Neural cell (in vitro differentiated cells): ENCODE data around the gene TMEM181. TPM values are rescaled to one million over a fixed set of nuclear protein-coding genes. Genes with fewer than 3 reads are reported as not detected.

Source experiments
- H2AFZ ChIP-seq: fragments of 200-600, 300-800 bp; sonication (generic), shearing (Covaris generic); 2 replicates; pipeline ENCODE4 v1.6.0; 2014; ENCODE audit warnings: low read depth, mild to moderate bottlenecking, antibody characterized with exemption, low read length, moderate library complexity
- H3F3A ChIP-seq: fragments of 200-600 bp; shearing (Covaris generic); 2 replicates; pipeline ENCODE4 v1.6.1; 2016; ENCODE audit warnings: mild to moderate bottlenecking, moderate library complexity, mixed read lengths, antibody characterized with exemption, low read length; ENCODE audit not compliant: insufficient read depth, poor library complexity, severe bottlenecking
- H3K27ac ChIP-seq: fragments of 200-600, 300-800 bp; sonication (generic), shearing (Covaris generic); 2 replicates; pipeline ENCODE4 v1.5.1; 2014; ENCODE audit warnings: mild to moderate bottlenecking, low read length, moderate library complexity
- H3K27me3 ChIP-seq: fragments of 300-800, 200-600 bp; sonication (generic), shearing (Covaris generic); 2 replicates; pipeline ENCODE4 v1.6.0; 2014; ENCODE audit warnings: mild to moderate bottlenecking, low read depth, low read length, moderate library complexity; ENCODE audit not compliant: insufficient read depth
- H3K36me3 ChIP-seq: fragments of 300-800, 200-600 bp; sonication (generic), shearing (Covaris generic); 2 replicates; pipeline ENCODE4 v1.5.1; 2014; ENCODE audit warnings: mild to moderate bottlenecking, antibody characterized with exemption, low read length, moderate library complexity; ENCODE audit not compliant: insufficient read depth
- H3K4me2 ChIP-seq: fragments of 300-800, 200-600 bp; sonication (generic), shearing (Covaris generic); 2 replicates; pipeline ENCODE4 v1.6.0; 2014; ENCODE audit warnings: mild to moderate bottlenecking, low read length
- H3K4me3 ChIP-seq: fragments of 300-800, 200-600 bp; sonication (generic), shearing (Covaris generic); 2 replicates; pipeline ENCODE4 v1.5.1; 2014; ENCODE audit warnings: mild to moderate bottlenecking, low read length, moderate library complexity
- H3K79me2 ChIP-seq: fragments of 200-600 bp; shearing (Covaris generic); replicated peaks from 2 replicates; pipeline ENCODE4 v1.6.0; 2014; ENCODE audit warnings: mild to moderate bottlenecking, low read length, moderate library complexity; ENCODE audit not compliant: insufficient read depth
- H3K9ac ChIP-seq: fragments of 300-800, 200-600 bp; sonication (generic), shearing (Covaris generic); 2 replicates; pipeline ENCODE4 v1.6.1; 2016; ENCODE audit warnings: mild to moderate bottlenecking, low read length, mixed read lengths
- H3K9me2 ChIP-seq: fragments of 200-600 bp; shearing (Covaris generic); 2 replicates; pipeline ENCODE4 v1.6.1; 2016; ENCODE audit warnings: mild to moderate bottlenecking, low read length, mixed read lengths; ENCODE audit not compliant: insufficient read depth
- H3K9me3 ChIP-seq: fragments of 200-600, 300-800 bp; sonication (generic), shearing (Covaris generic); 2 replicates; pipeline ENCODE4 v1.6.1; 2016; ENCODE audit warnings: mild to moderate bottlenecking, mixed run types, low read length, moderate library complexity, mixed read lengths
- H4K20me1 ChIP-seq: fragments of 200-600 bp; shearing (Covaris generic); 2 replicates; pipeline ENCODE4 v1.6.1; 2016; ENCODE audit warnings: mild to moderate bottlenecking, mixed run types; ENCODE audit not compliant: insufficient read depth
- CTCF ChIP-seq: fragments of 450-650 bp; IDR thresholded peaks from 2 replicates; pipeline ENCODE4 v1.5.1; 2014; ENCODE audit warnings: antibody characterized with exemption, mild to moderate bottlenecking, moderate library complexity; ENCODE audit not compliant: poor library complexity, severe bottlenecking
- EP300 ChIP-seq: fragments of 450-650 bp; conservative IDR thresholded peaks from 2 replicates; pipeline ENCODE4 v1.6.1; 2014; ENCODE audit warnings: antibody characterized with exemption, mild to moderate bottlenecking, moderate library complexity; ENCODE audit not compliant: poor library complexity, severe bottlenecking
- EZH2 ChIP-seq: fragments of 200-600, 300-800 bp; shearing (Covaris generic), sonication (generic); IDR thresholded peaks from 2 replicates; pipeline ENCODE4 v1.6.1; 2014; ENCODE audit warnings: antibody characterized with exemption, low read length, borderline replicate concordance, mild to moderate bottlenecking; ENCODE audit not compliant: insufficient read depth, poor library complexity, severe bottlenecking
- MXI1 ChIP-seq: fragments of 450-650 bp; conservative IDR thresholded peaks from 2 replicates; pipeline ENCODE4 v1.6.1; 2014; ENCODE audit warnings: antibody characterized with exemption, mild to moderate bottlenecking; ENCODE audit not compliant: poor library complexity, severe bottlenecking
- POLR2AphosphoS5 ChIP-seq: IDR thresholded peaks from 2 replicates; pipeline ENCODE4 v1.6.1; 2012
- RAD21 ChIP-seq: fragments of 450-650 bp; conservative IDR thresholded peaks from 2 replicates; pipeline ENCODE4 v1.6.1; 2014; ENCODE audit warnings: antibody characterized with exemption, mild to moderate bottlenecking, moderate library complexity
- REST ChIP-seq: IDR thresholded peaks from 2 replicates; pipeline ENCODE4 v1.6.1; 2012; ENCODE audit warnings: borderline replicate concordance
- SMC3 ChIP-seq: fragments of 450-650 bp; conservative IDR thresholded peaks from 2 replicates; pipeline ENCODE4 v1.6.1; 2014; ENCODE audit warnings: antibody characterized with exemption, mild to moderate bottlenecking, moderate library complexity; ENCODE audit not compliant: poor library complexity
- TAF1 ChIP-seq: IDR thresholded peaks from 2 replicates; pipeline ENCODE4 v1.6.1; 2012; ENCODE audit warnings: low read depth
- polyA plus RNA-seq: library from polyadenylated mRNA; depleted of rRNA; stranded (reverse); fragments of >200 nt; gene quantifications from 2 replicates; pipeline ENCODE4 v1.2.3, GENCODE V29; 2014

The TMEM181 gene
- polyA plus RNA-seq, 1 donor from 2014 or later, result 47.6 TPM

GRCh38 chr6:158593670-158594069 lies 33.8 kb downstream of the TMEM181 start:
- no peaks in the 10 kb centered on the region for H3F3A ChIP-seq
- H3K36me3 ChIP-seq, result peaks cover 8% of the 10 kb centered on the region
- no peaks in the 10 kb centered on the region for H3K9me2 ChIP-seq
- no peak overlapping the region for H3K4me3 ChIP-seq
- no peak overlapping the region for H2AFZ ChIP-seq
- no peak overlapping the region for H3K9ac ChIP-seq
- H4K20me1 ChIP-seq, result no peaks in the 10 kb centered on the region
- TF ChIP-seq RAD21 (no peak), REST (no peak), POLR2AphosphoS5 (no peak), CTCF (no peak), EZH2 (no peak)
- H3K79me2 ChIP-seq, result no peaks in the 10 kb centered on the region
- no peak overlapping the region for H3K4me2 ChIP-seq
- no peak overlapping the region for H3K27ac ChIP-seq
- H3K27me3 ChIP-seq, result no peaks in the 10 kb centered on the region
- H3K9me3 ChIP-seq, result no peaks in the 10 kb centered on the region

- no peak overlapping the region for H2AFZ ChIP-seq
- H3K4me2 ChIP-seq, result no peak overlapping the region
- no peaks in the 10 kb centered on the region for H3K9me2 ChIP-seq
- no peaks in the 10 kb centered on the region for H3K27me3 ChIP-seq
- no peak overlapping the region for H3K27ac ChIP-seq
- no peak overlapping the region for H3K9ac ChIP-seq
- H3K36me3 ChIP-seq, result no peaks in the 10 kb centered on the region
- no peaks in the 10 kb centered on the region for H3K79me2 ChIP-seq
- TF ChIP-seq CTCF (no peak), REST (no peak), RAD21 (no peak), SMC3 (no peak), EP300 (no peak), EZH2 (no peak), TAF1 (no peak), POLR2AphosphoS5 (no peak), MXI1 (no peak)
- no peaks in the 10 kb centered on the region for H3K9me3 ChIP-seq
- H3K4me3 ChIP-seq, result no peak overlapping the region
- H3F3A ChIP-seq, result no peaks in the 10 kb centered on the region
- H4K20me1 ChIP-seq, result no peaks in the 10 kb centered on the region
Observed at GRCh38 chr6:158595223-158595622, 35.3 kb downstream of the TMEM181 start.
